OCI-LY7 (cell line): ENCODE data around the gene PHYKPL. TPM values are rescaled to one million over a fixed set of nuclear protein-coding genes. Genes with fewer than 3 reads are reported as not detected.
A peak's percentile ranks its signal among the peaks of the same experiment; 100 is the strongest.

Experiments
- BruUV-seq: library from RNA; stranded (reverse); fragments of 400-500 nt; replicated peaks from 2 replicates; lab custom pipeline; 2021; lab: Mats Ljungman, UMichigan
- CTCF ChIA-PET: fragments of 300-600 bp; sonication (Branson Sonifier 250); formaldehyde crosslinking; loops from one replicate; lab custom pipeline; 2022; ENCODE audit warnings: antibody characterized with exemption; ENCODE audit not compliant: unreplicated experiment; lab: Charles Lee
- POLR2A ChIA-PET: fragments of 300-600 bp; sonication (Branson Sonifier 250); formaldehyde crosslinking; loops from one replicate; lab custom pipeline; 2022; ENCODE audit warnings: antibody characterized with exemption; lab: Charles Lee
- DNase-seq: peaks from one replicate; pipeline ENCODE4 v3.0.0-alpha.2; 2015; ENCODE audit warnings: low spot score
- H2AFZ ChIP-seq: fragments of 200-600 bp; sonication (generic), shearing (Covaris generic); 2 replicates; pipeline ENCODE4 v1.6.1; 2014; ENCODE audit warnings: mild to moderate bottlenecking, antibody characterized with exemption, low read length, moderate library complexity
- H3K27ac ChIP-seq: fragments of 200-600 bp; sonication (generic); 2 replicates; pipeline ENCODE4 v1.5.1; 2014; ENCODE audit warnings: mixed run types, low read depth, mild to moderate bottlenecking, moderate library complexity, low read length, inconsistent platforms; ENCODE audit not compliant: poor library complexity, severe bottlenecking
- H3K36me3 ChIP-seq: fragments of 200-600 bp; sonication (generic); 2 replicates; pipeline ENCODE4 v1.6.1; 2014; ENCODE audit warnings: mild to moderate bottlenecking, antibody characterized with exemption, low read length, moderate library complexity, mixed read lengths; ENCODE audit not compliant: insufficient read depth
- H3K4me1 ChIP-seq: fragments of 200-600 bp; sonication (generic); 2 replicates; pipeline ENCODE4 v1.5.1; 2014; ENCODE audit warnings: mild to moderate bottlenecking, low read length; ENCODE audit not compliant: insufficient read depth, poor library complexity, severe bottlenecking
- H3K4me2 ChIP-seq: fragments of 200-600 bp; sonication (generic); 2 replicates; pipeline ENCODE4 v1.6.1; 2014; ENCODE audit warnings: mild to moderate bottlenecking, low read length
- H3K4me3 ChIP-seq: fragments of 200-600 bp; sonication (generic); 2 replicates; pipeline ENCODE4 v1.5.1; 2014; ENCODE audit warnings: mild to moderate bottlenecking, low read depth, low read length; ENCODE audit not compliant: poor library complexity, severe bottlenecking
- H3K79me2 ChIP-seq: fragments of 200-600 bp; sonication (generic); 2 replicates; pipeline ENCODE4 v1.6.1; 2016; ENCODE audit warnings: low read depth, mild to moderate bottlenecking, low read length, moderate library complexity, mixed read lengths; ENCODE audit not compliant: insufficient read depth
- H3K9me2 ChIP-seq: fragments of 200-600 bp; sonication (generic); 2 replicates; pipeline ENCODE4 v1.6.1; 2016; ENCODE audit warnings: mild to moderate bottlenecking, low read length, mixed read lengths; ENCODE audit not compliant: insufficient read depth
- H3K9me3 ChIP-seq: fragments of 200-600 bp; sonication (generic); 2 replicates; pipeline ENCODE4 v1.6.1; 2014; ENCODE audit warnings: mild to moderate bottlenecking, mixed run types, low read length, mixed read lengths
- H4K20me1 ChIP-seq: fragments of 200-600 bp; sonication (generic); 2 replicates; pipeline ENCODE4 v1.6.1; 2014; ENCODE audit warnings: mild to moderate bottlenecking, antibody characterized with exemption, low read length, moderate library complexity, mixed read lengths; ENCODE audit not compliant: insufficient read depth
- CTCF ChIP-seq: fragments of 200-600 bp; sonication (generic); conservative IDR thresholded peaks from 2 replicates; pipeline ENCODE4 v1.5.1; 2014; ENCODE audit warnings: mild to moderate bottlenecking, antibody characterized with exemption, low read length, moderate library complexity, mixed read lengths
- EZH2phosphoT487 ChIP-seq: fragments of 200-600 bp; sonication (generic); IDR thresholded peaks from 2 replicates; pipeline ENCODE4 v1.6.1; 2018; ENCODE audit warnings: low read depth, borderline replicate concordance, mild to moderate bottlenecking, mixed run types, antibody characterized with exemption, low read length, moderate library complexity, mixed read lengths
- intact Hi-C: fragments of 100-400 bp; cut with micrococcal nuclease; formaldehyde crosslinking; loops from one replicate; pipeline ENCODE4 v1.10.0; 2022; ENCODE audit not compliant: unreplicated experiment
- total RNA-seq, 2 experiments: library from RNA; depleted of rRNA in 1 of 2; stranded (reverse); fragments of >200 nt in 1 of 2; shearing (Covaris generic) in 1 of 2; gene quantifications; 2 replicates each; pipeline ENCODE4 v1.2.3, GENCODE V29; 2014 to 2022

Gene PHYKPL
- total RNA-seq, 2 experiments from 2014 or later, result 86.3 to 146 TPM

GRCh38 chr5:178235588-178235974 lies 3.0 kb upstream of the PHYKPL start:
- POLR2A ChIA-PET, result interaction anchor here (1.1 kb wide), 1 partner anchor 15 kb away, joined by 4 read pairs; no protein-coding TSS in a partner anchor
- intact Hi-C loops, result loop anchor here (1.0 to 10.0 kb wide), 3 partner anchors 44 to 389 kb away; partner anchors contain the start of gene CLK4

GRCh38 chr5:178234750-178235587 lies 2.4 kb upstream of the PHYKPL start:
- intact Hi-C loops, result loop anchor here (1.0 to 10.0 kb wide), 3 partner anchors 44 to 390 kb away; partner anchors contain the start of gene CLK4
- H3K4me1 ChIP-seq, result peaks cover 51% of the 10 kb centered on the region
- H3K79me2 ChIP-seq, result peaks cover 22% of the 10 kb centered on the region
- CTCF ChIA-PET, result interaction anchor here (0.7 to 1.0 kb wide), 2 partner anchors 16 to 76 kb away, joined by 3 read pairs; no protein-coding TSS in a partner anchor
- H3K4me2 ChIP-seq, result 0 out of 2 replicates have a peak overlapping the region, but pooled peaks have one; percentile 3
- BruUV-seq, result no TSS peak
- peak; percentile 85 for DNase-seq
- no peak overlapping the region for H3K4me3 ChIP-seq
- peaks cover 9% of the 10 kb centered on the region; the same call in 1 of the 2 replicates for H4K20me1 ChIP-seq
- peak overlapping the region; percentile 51; the same call in 1 of the 2 replicates for H2AFZ ChIP-seq
- POLR2A ChIA-PET, result interaction anchor here (1.1 kb wide), 1 partner anchor 16 kb away, joined by 4 read pairs; no protein-coding TSS in a partner anchor
- H3K9me2 ChIP-seq, result no peaks in the 10 kb centered on the region
- peaks cover 21% of the 10 kb centered on the region for H3K36me3 ChIP-seq
- TF ChIP-seq CTCF (peak; percentile 96), EZH2phosphoT487 (no peak)
- H3K27ac ChIP-seq, result no peak overlapping the region
- no peaks in the 10 kb centered on the region for H3K9me3 ChIP-seq

More at GRCh38 chr5:178235588-178235974, 3.0 kb upstream of the PHYKPL start:
- no peak for TF ChIP-seq CTCF
- TF ChIP-seq EZH2phosphoT487, result no peak
- Histone ChIP-seq H3K36me3 (peaks cover 15% of the 10 kb centered on the region), H3K4me3 (no peak overlapping the region), H3K9me3 (no peaks in the 10 kb centered on the region), H3K79me2 (peaks cover 16% of the 10 kb centered on the region), H2AFZ (no peak overlapping the region), H3K4me2 (no peak overlapping the region), H4K20me1 (peaks cover 9% of the 10 kb centered on the region; the same call in 1 of the 2 replicates), H3K27ac (no peak overlapping the region), H3K9me2 (no peaks in the 10 kb centered on the region), H3K4me1 (peaks cover 51% of the 10 kb centered on the region)
- CTCF ChIA-PET, result interaction anchor here (1.0 kb wide), 1 partner anchor 15 kb away, joined by 3 read pairs; no protein-coding TSS in a partner anchor
- BruUV-seq, result no TSS peak
- no peak for DNase-seq
